ENCODE data around the gene BLOC1S3.

BLOC1S3 gene

DNA sequence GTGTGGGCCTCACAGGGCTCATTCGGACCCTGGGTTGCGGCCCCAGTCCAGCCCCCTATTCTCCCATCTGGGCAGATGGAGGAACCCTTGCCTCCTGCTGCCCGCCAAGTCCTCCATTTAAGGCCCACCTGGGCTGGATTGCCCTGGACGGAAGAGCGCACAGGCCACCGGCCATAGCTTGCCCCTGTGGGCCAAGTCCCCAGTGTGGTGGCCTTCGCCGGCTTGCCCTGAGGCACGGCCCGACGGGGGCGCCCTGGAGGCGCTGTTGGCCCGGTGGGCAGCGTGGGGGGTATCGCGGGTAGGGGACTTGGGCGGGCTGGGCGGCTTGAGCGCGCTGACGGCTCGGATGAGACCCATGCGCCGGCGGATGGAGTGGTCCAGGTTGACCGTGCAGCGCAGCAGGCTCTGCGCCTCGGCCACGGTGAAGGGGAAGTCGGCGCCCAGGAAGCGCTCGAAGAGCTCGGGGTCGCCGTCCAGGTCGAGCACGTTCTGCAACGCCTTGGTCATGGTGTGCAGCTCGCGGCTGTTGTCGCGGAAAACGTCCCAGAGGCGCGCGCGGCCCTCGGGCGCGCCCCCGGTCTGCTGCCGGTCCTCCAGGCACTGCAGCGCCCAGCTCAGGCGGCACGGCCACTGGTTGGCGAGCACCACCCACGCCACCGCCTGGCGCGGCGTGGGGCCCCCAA is 26.6 kb upstream of the BLOC1S3 start:
- no peaks in the 10 kb centered on the region for H3K9me3 ChIP-seq (ENCODE audit: low read length)
- no peaks in the 10 kb centered on the region for H3K4me1 ChIP-seq (ENCODE audit: insufficient read depth, low read length, severe bottlenecking)
- no peaks in the 10 kb centered on the region for H3F3A ChIP-seq (ENCODE audit: insufficient read depth, low read length)
- H3K9me2 ChIP-seq (ENCODE audit: low read depth, low read length) = no peaks in the 10 kb centered on the region
- TF ChIP-seq, protein P1, sequence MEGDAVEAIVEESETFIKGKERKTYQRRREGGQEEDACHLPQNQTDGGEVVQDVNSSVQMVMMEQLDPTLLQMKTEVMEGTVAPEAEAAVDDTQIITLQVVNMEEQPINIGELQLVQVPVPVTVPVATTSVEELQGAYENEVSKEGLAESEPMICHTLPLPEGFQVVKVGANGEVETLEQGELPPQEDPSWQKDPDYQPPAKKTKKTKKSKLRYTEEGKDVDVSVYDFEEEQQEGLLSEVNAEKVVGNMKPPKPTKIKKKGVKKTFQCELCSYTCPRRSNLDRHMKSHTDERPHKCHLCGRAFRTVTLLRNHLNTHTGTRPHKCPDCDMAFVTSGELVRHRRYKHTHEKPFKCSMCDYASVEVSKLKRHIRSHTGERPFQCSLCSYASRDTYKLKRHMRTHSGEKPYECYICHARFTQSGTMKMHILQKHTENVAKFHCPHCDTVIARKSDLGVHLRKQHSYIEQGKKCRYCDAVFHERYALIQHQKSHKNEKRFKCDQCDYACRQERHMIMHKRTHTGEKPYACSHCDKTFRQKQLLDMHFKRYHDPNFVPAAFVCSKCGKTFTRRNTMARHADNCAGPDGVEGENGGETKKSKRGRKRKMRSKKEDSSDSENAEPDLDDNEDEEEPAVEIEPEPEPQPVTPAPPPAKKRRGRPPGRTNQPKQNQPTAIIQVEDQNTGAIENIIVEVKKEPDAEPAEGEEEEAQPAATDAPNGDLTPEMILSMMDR (IDR thresholded peaks at IDR 0.05; ENCODE audit: low read length) = no peak
- TF ChIP-seq EZH2 (IDR thresholded peaks at IDR 0.05; ENCODE audit: borderline replicate concordance, low read length) = no peak
- H3K79me2 ChIP-seq (ENCODE audit: insufficient read depth, low read length) = no peaks in the 10 kb centered on the region
- no peaks in the 10 kb centered on the region for H4K20me1 ChIP-seq (ENCODE audit: insufficient read depth, low read length)
- H3K9ac ChIP-seq (ENCODE audit: low read length) = no peak overlapping the region
- H3K4me2 ChIP-seq (ENCODE audit: low read length) = no peak overlapping the region
- H3K27ac ChIP-seq (ENCODE audit: low read depth, low read length, poor library complexity, severe bottlenecking) = no peak overlapping the region
- no peaks in the 10 kb centered on the region for H3K27me3 ChIP-seq (ENCODE audit: insufficient read depth, low read length)
- H3K36me3 ChIP-seq (ENCODE audit: insufficient read depth, low read length) = no peaks in the 10 kb centered on the region
- H3K4me3 ChIP-seq (ENCODE audit: low read depth, low read length, poor library complexity, severe bottlenecking) = no peak overlapping the region
- no peak overlapping the region for H2AFZ ChIP-seq (ENCODE audit: low read length)

GRCh38 chr19:45152504-45153338 is 25.9 kb upstream of the BLOC1S3 start:
- Histone ChIP-seq H3K9me3 (ENCODE audit: low read length) (no peaks in the 10 kb centered on the region), H2AFZ (ENCODE audit: low read length) (no peak overlapping the region), H3K36me3 (ENCODE audit: insufficient read depth, low read length) (no peaks in the 10 kb centered on the region), H3F3A (ENCODE audit: insufficient read depth, low read length) (no peaks in the 10 kb centered on the region), H3K4me3 (ENCODE audit: low read depth, low read length, poor library complexity, severe bottlenecking) (no peak overlapping the region), H3K27ac (ENCODE audit: low read depth, low read length, poor library complexity, severe bottlenecking) (no peak overlapping the region), H4K20me1 (ENCODE audit: insufficient read depth, low read length) (no peaks in the 10 kb centered on the region), H3K4me2 (ENCODE audit: low read length) (no peak overlapping the region), H3K79me2 (ENCODE audit: insufficient read depth, low read length) (no peaks in the 10 kb centered on the region), H3K27me3 (ENCODE audit: insufficient read depth, low read length) (no peaks in the 10 kb centered on the region), H3K9ac (ENCODE audit: low read length) (no peak overlapping the region), H3K4me1 (ENCODE audit: insufficient read depth, low read length, severe bottlenecking) (no peaks in the 10 kb centered on the region), H3K9me2 (ENCODE audit: low read depth, low read length) (no peaks in the 10 kb centered on the region)
- TF ChIP-seq, protein P1 (IDR thresholded peaks at IDR 0.05; ENCODE audit: low read length) = no peak
- no peak for TF ChIP-seq EZH2 (IDR thresholded peaks at IDR 0.05; ENCODE audit: borderline replicate concordance, low read length)

- H3K4me3 ChIP-seq (ENCODE audit: low read depth, low read length, poor library complexity, severe bottlenecking) = no peak overlapping the region
- peak overlapping the region; percentile 21; the same call in 1 of the 2 replicates for H3K4me2 ChIP-seq (ENCODE audit: low read length)
- no peaks in the 10 kb centered on the region for H3K4me1 ChIP-seq (ENCODE audit: insufficient read depth, low read length, severe bottlenecking)
- H3F3A ChIP-seq (ENCODE audit: insufficient read depth, low read length) = no peaks in the 10 kb centered on the region
- H3K36me3 ChIP-seq (ENCODE audit: insufficient read depth, low read length) = no peaks in the 10 kb centered on the region
- no peak overlapping the region for H3K9ac ChIP-seq (ENCODE audit: low read length)
- no peak overlapping the region for H2AFZ ChIP-seq (ENCODE audit: low read length)
- no peak overlapping the region for H3K27ac ChIP-seq (ENCODE audit: low read depth, low read length, poor library complexity, severe bottlenecking)
- no peaks in the 10 kb centered on the region for H4K20me1 ChIP-seq (ENCODE audit: insufficient read depth, low read length)
- H3K9me3 ChIP-seq (ENCODE audit: low read length) = no peaks in the 10 kb centered on the region
- H3K27me3 ChIP-seq (ENCODE audit: insufficient read depth, low read length) = no peaks in the 10 kb centered on the region
- H3K9me2 ChIP-seq (ENCODE audit: low read depth, low read length) = no peaks in the 10 kb centered on the region
- TF ChIP-seq, protein P1 (IDR thresholded peaks at IDR 0.05; ENCODE audit: low read length) = no peak
- no peak for TF ChIP-seq EZH2 (IDR thresholded peaks at IDR 0.05; ENCODE audit: borderline replicate concordance, low read length)
- no peaks in the 10 kb centered on the region for H3K79me2 ChIP-seq (ENCODE audit: insufficient read depth, low read length)
Observed at GRCh38 chr19:45153339-45154063, 25.1 kb upstream of the BLOC1S3 start.

All from OCI-LY1 (cell line).